Vagina (tissue), 2 donors: Measurements from ENCODE around the gene TMEM208.

Experiments used
- CTCF ChIP-seq, 3 experiments: fragments of 450-650 bp in 2 of 3; fragments of 200-600 bp in 1 of 3; sonication (generic) in 1 of 3; IDR thresholded peaks; one replicate each; pipeline ENCODE4 v1.5.1; 2017 to 2019; ENCODE audit warnings: antibody characterized with exemption in 3 of 3, mild to moderate bottlenecking in 2 of 3, moderate library complexity in 2 of 3
- POLR2A ChIP-seq, 2 donors: fragments of 450-650 bp; IDR thresholded peaks; one replicate each; pipeline ENCODE4 v1.6.1; 2017; ENCODE audit warnings: antibody characterized with exemption in 2 of 2, mild to moderate bottlenecking in 2 of 2, moderate library complexity in 2 of 2

DNA sequence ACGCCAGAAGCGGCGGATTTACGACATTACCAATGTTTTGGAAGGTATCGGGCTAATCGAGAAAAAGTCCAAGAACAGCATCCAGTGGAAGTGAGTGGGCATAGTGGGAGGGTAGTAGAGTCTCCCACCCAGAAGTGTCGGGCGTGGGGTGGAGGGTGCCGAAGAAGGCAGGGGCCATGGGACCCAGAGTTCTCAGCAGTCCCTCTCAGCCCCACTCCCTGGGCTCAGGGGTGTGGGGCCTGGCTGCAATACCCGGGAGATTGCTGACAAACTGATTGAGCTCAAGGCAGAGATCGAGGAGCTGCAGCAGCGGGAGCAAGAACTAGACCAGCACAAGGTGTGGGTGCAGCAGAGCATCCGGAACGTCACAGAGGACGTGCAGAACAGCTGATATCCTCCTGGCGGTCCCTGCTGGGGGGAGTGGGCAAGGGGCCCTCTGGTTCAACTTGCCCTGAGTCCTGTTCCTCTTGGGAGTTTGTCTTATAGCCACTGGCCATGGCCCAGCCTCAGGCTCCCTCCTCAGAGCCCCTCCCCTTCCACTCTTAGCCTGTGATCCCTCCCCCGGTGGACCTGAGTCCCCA lies 34.1 kb upstream of the TMEM208 start:
- no peak for TF ChIP-seq CTCF (IDR thresholded peaks at IDR 0.05)
- TF ChIP-seq POLR2A (IDR thresholded peaks at IDR 0.05): no peak
